Measurements from ENCODE around the gene PTPRD. TPM values are rescaled to one million over a fixed set of nuclear protein-coding genes. Genes with fewer than 3 reads are reported as not detected.

The PTPRD gene
- total RNA-seq, 1 experiment from 2014 or later = 0.02 TPM

DNA sequence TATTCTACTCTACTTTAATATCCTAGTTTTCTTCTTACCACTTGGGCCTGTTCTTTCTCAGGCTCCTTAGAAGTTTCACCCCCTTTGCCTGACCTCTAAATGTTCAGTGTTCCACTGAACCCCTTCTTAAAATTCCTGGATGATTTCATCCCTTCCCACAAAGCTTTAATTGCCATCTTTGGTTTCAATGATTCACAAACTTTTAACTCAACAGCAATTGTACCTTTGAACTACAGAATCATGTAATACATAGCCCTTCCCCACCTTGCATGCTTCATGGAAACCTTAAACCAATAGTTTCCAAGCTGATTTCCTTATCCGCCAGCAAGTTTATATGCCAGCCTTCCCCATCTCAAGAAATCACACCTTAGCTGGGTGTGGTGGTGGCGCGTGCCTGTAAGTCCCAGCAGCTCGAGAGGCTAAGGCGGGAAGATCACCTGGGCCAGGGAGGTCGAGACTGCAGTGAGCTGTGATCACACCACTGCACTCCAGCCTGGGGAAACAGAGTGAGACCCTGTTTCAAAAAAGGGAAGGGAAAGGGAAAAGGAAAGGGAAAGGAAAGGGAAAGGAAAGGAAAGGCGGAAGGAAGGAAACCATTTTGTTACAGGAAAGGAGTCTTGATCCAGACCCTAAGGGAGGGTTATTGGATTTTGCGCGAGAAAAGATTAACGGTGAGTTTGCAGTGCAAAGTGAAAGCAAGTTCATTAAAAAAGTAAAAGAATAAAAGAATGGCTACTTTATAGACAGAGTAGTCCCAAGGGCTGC, 1789.5 kb downstream of the PTPRD start (continued):
- TF ChIP-seq, protein P1, sequence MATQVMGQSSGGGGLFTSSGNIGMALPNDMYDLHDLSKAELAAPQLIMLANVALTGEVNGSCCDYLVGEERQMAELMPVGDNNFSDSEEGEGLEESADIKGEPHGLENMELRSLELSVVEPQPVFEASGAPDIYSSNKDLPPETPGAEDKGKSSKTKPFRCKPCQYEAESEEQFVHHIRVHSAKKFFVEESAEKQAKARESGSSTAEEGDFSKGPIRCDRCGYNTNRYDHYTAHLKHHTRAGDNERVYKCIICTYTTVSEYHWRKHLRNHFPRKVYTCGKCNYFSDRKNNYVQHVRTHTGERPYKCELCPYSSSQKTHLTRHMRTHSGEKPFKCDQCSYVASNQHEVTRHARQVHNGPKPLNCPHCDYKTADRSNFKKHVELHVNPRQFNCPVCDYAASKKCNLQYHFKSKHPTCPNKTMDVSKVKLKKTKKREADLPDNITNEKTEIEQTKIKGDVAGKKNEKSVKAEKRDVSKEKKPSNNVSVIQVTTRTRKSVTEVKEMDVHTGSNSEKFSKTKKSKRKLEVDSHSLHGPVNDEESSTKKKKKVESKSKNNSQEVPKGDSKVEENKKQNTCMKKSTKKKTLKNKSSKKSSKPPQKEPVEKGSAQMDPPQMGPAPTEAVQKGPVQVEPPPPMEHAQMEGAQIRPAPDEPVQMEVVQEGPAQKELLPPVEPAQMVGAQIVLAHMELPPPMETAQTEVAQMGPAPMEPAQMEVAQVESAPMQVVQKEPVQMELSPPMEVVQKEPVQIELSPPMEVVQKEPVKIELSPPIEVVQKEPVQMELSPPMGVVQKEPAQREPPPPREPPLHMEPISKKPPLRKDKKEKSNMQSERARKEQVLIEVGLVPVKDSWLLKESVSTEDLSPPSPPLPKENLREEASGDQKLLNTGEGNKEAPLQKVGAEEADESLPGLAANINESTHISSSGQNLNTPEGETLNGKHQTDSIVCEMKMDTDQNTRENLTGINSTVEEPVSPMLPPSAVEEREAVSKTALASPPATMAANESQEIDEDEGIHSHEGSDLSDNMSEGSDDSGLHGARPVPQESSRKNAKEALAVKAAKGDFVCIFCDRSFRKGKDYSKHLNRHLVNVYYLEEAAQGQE (IDR thresholded peaks at IDR 0.05; ENCODE audit: low read depth) = no peak
- TF ChIP-seq, protein P2, sequence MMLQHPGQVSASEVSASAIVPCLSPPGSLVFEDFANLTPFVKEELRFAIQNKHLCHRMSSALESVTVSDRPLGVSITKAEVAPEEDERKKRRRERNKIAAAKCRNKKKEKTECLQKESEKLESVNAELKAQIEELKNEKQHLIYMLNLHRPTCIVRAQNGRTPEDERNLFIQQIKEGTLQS (IDR thresholded peaks at IDR 0.05) = no peak
- no peak for TF ChIP-seq SRF (IDR thresholded peaks at IDR 0.05; ENCODE audit: low read depth)
- TF ChIP-seq FOSL1 (IDR thresholded peaks at IDR 0.05; ENCODE audit: low read depth) = no peak
- no peak for TF ChIP-seq CEBPB (IDR thresholded peaks at IDR 0.05; ENCODE audit: low read depth)
- TF ChIP-seq SIN3A (IDR thresholded peaks at IDR 0.05; ENCODE audit: low read depth) = no peak
- no peak for TF ChIP-seq CBX3 (IDR thresholded peaks at IDR 0.05; ENCODE audit: low read depth)

DNA sequence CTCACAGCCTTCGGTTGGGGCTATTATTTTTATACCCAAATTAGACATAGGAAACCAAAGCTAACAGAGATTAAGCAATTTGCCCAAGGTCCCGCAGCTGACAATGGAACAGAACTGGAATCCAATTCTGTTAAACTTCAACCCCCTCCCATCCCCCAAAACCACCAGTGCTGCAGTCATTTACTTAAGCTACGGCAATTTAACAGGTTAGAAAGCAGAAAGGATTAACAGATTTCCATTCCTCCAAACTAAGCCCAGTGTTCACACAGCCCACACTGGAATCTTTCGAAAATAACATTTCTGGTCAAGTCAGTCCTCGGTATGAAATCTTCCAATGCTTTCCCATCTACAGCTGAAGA, 1790.2 kb downstream of the PTPRD start:
- Histone ChIP-seq H3K4me1 (ENCODE audit: control insufficient read depth in 1 of 2, insufficient read depth in 2 of 2, low read length in 2 of 2) (no peaks in the 10 kb centered on the region), H2AFZ (ENCODE audit: low read depth, low read length, poor library complexity, severe bottlenecking) (no peak overlapping the region), H3K79me2 (ENCODE audit: insufficient read depth, low read length) (no peaks in the 10 kb centered on the region), H3K9ac (ENCODE audit: low read length) (no peak overlapping the region), H3K9me2 (ENCODE audit: insufficient read depth) (no peaks in the 10 kb centered on the region), H3K9me3 (ENCODE audit: control insufficient read depth in 1 of 2, insufficient read depth in 1 of 2, low read depth in 1 of 2, low read length in 2 of 2) (peaks cover 0 to 10% of the 10 kb centered on the region in 2 experiments; a peak in 2 of 4 replicates), H3K27me3 (ENCODE audit: insufficient read depth, low read length) (no peaks in the 10 kb centered on the region), H3K36me3 (ENCODE audit: control insufficient read depth in 1 of 2, insufficient read depth in 2 of 2, low read length in 2 of 2) (no peaks in the 10 kb centered on the region), H4K20me1 (ENCODE audit: insufficient read depth) (no peaks in the 10 kb centered on the region; the same call in 1 of the 2 replicates), H3K27ac (ENCODE audit: low read depth, low read length) (no peak overlapping the region), H3K4me2 (ENCODE audit: low read length) (no peak overlapping the region), H3K4me3 (replicated peaks in 1 of 2; ENCODE audit: low read depth in 1 of 2, low read length in 2 of 2) (no peak overlapping the region)
- ChIA-PET CTCF (no interaction called here), POLR2A (no interaction called here), RAD21 (ENCODE audit: low non-redundant PET in 1 of 2, low total read pairs in 2 of 2, uncharacterized antibody in 2 of 2, unreplicated experiment in 2 of 2) (no interaction called here)
- DNase-seq (ENCODE audit: low read depth, low spot score) = no peak
- intact Hi-C loops (cut with micrococcal nuclease) = no loop called here
- BruUV-seq (replicated peaks) = no TSS peak
- ATAC-seq = no peak
- TF ChIP-seq, protein P1 (IDR thresholded peaks at IDR 0.05; ENCODE audit: low read depth) = no peak
- TF ChIP-seq SRF (IDR thresholded peaks at IDR 0.05; ENCODE audit: low read depth) (no peak), RAD21 (IDR thresholded peaks at IDR 0.05; ENCODE audit: low read depth) (no peak), POLR2AphosphoS5 (IDR thresholded peaks at IDR 0.05; ENCODE audit: low read depth, low read length) (no peak), CEBPB (IDR thresholded peaks at IDR 0.05; ENCODE audit: low read depth) (no peak), TCF7L2 (IDR thresholded peaks at IDR 0.05; ENCODE audit: borderline replicate concordance, extremely low read depth, insufficient read depth, insufficient read length) (no peak), ELF1 (IDR thresholded peaks at IDR 0.05; ENCODE audit: borderline replicate concordance, low read depth) (no peak), YY1 (IDR thresholded peaks at IDR 0.05; ENCODE audit: extremely low read depth, insufficient replicate concordance, low read depth, low read length) (no peak), ZFX (IDR thresholded peaks at IDR 0.05) (no peak), SP1 (IDR thresholded peaks at IDR 0.05; ENCODE audit: low read depth) (no peak), ZNF274 (IDR thresholded peaks at IDR 0.05; ENCODE audit: low read depth, low read length) (no peak), JUND (IDR thresholded peaks at IDR 0.05) (no peak), CBX3 (IDR thresholded peaks at IDR 0.05; ENCODE audit: low read depth) (no peak)
